GM12878 (cell line): ENCODE results near the gene GALP. TPM values are rescaled to one million over a fixed set of nuclear protein-coding genes. Genes with fewer than 3 reads are reported as not detected.

ENCODE experiments used
- ATAC-seq: fragments of 200-7000 bp; cut with Tn5 transposase; 3 replicates; pipeline ENCODE4 v1.9.1; 2020; ENCODE audit warnings: mild to moderate bottlenecking, moderate library complexity
- BruUV-seq: library from RNA; stranded (reverse); fragments of 400-500 nt; replicated peaks from 2 replicates; lab custom pipeline; 2021; lab: Mats Ljungman, UMichigan
- CTCF ChIA-PET: fragments of 300-600 bp; sonication (Branson Sonifier 250); formaldehyde crosslinking; extraction: SDS; loops from one replicate; lab custom pipeline; 2021; ENCODE audit warnings: inconsistent platforms; lab: Yijun Ruan, JAX
- POLR2A ChIA-PET: fragments of 350-600 bp; formaldehyde crosslinking; extraction: SDS; loops from one replicate; lab custom pipeline; 2021; ENCODE audit warnings: inconsistent platforms; lab: Charles Lee
- RAD21 ChIA-PET: fragments of 300-600 bp; sonication (Branson Sonifier 250); formaldehyde crosslinking; loops from one replicate; lab custom pipeline; 2023; ENCODE audit warnings: antibody characterized with exemption; ENCODE audit not compliant: unreplicated experiment; lab: Charles Lee
- SMC1A ChIA-PET: fragments of 300-600 bp; sonication (Branson Sonifier 250); formaldehyde crosslinking; loops from one replicate; lab custom pipeline; 2023; ENCODE audit not compliant: unreplicated experiment, uncharacterized antibody; lab: Charles Lee
- DNase-seq: peaks from one replicate; pipeline ENCODE4 v3.0.0-alpha.2; 2011; ENCODE audit warnings: low read depth, low spot score
- FAIRE-seq: peaks from 3 replicates; lab custom pipeline; 2011; peaks lifted over from hg19 to GRCh38; lab: Jason Lieb, UNC
- H2AFZ ChIP-seq: 2 replicates; pipeline ENCODE4 v1.6.0; 2011; ENCODE audit warnings: low read depth, low read length, control low read depth; ENCODE audit not compliant: control insufficient read depth
- H3K27ac ChIP-seq: 2 replicates; pipeline ENCODE4 v1.5.1; 2011; ENCODE audit warnings: control low read depth; ENCODE audit not compliant: control insufficient read depth, insufficient read depth
- H3K27me3 ChIP-seq, 2 experiments: replicated peaks in 1 of 2; 2 replicates each; pipeline versions ENCODE4 v1.6.0 to v1.6.1; 2011; ENCODE audit warnings: low read length in 1 of 2; ENCODE audit not compliant: control insufficient read depth in 2 of 2, insufficient read depth in 2 of 2
- H3K36me3 ChIP-seq, 2 experiments: 2 replicates each; pipeline ENCODE4 v1.5.1; 2011; ENCODE audit warnings: low read length in 1 of 2; ENCODE audit not compliant: control insufficient read depth in 2 of 2, insufficient read depth in 2 of 2
- H3K4me1 ChIP-seq: 2 replicates; pipeline ENCODE4 v1.6.1; 2011; ENCODE audit warnings: mild to moderate bottlenecking, low read length, moderate library complexity, mixed read lengths; ENCODE audit not compliant: control insufficient read depth, insufficient read depth
- H3K4me2 ChIP-seq: 2 replicates; pipeline ENCODE4 v1.6.0; 2011; ENCODE audit warnings: control low read depth; ENCODE audit not compliant: control insufficient read depth, insufficient read depth
- H3K4me3 ChIP-seq: fragments of 200-600 bp; sonication (generic); 2 replicates; pipeline ENCODE4 v1.5.1; 2016
- H3K79me2 ChIP-seq: 2 replicates; pipeline ENCODE4 v1.6.0; 2011; ENCODE audit warnings: low read length; ENCODE audit not compliant: control insufficient read depth, insufficient read depth
- H3K9ac ChIP-seq: 2 replicates; pipeline ENCODE4 v1.8.0; 2011; ENCODE audit warnings: low read length, control low read depth, mixed read lengths; ENCODE audit not compliant: control insufficient read depth, insufficient read depth
- H3K9me3 ChIP-seq: replicated peaks from 3 replicates; pipeline ENCODE4 v1.5.1; 2011; ENCODE audit warnings: mild to moderate bottlenecking, low read length; ENCODE audit not compliant: control insufficient read depth, insufficient read depth
- H4K20me1 ChIP-seq: 2 replicates; pipeline ENCODE4 v1.6.0; 2011; ENCODE audit not compliant: control insufficient read depth, insufficient read depth
- CHD2 ChIP-seq: IDR thresholded peaks from 2 replicates; pipeline ENCODE4 v1.6.1; 2011; ENCODE audit warnings: low read depth, low read length, improper control_type of control experiment, borderline replicate concordance
- FOS ChIP-seq: IDR thresholded peaks from 3 replicates; pipeline ENCODE4 v1.6.1; 2011; ENCODE audit warnings: borderline replicate concordance; ENCODE audit not compliant: insufficient read length; ENCODE audit errors: extremely low read depth
- IRF5 ChIP-seq: fragments of 450-650 bp; IDR thresholded peaks from 2 replicates; pipeline ENCODE4 v1.6.1; 2017; ENCODE audit warnings: borderline replicate concordance
- POLR2A ChIP-seq: IDR thresholded peaks from 2 replicates; pipeline ENCODE4 v1.6.1; 2011; ENCODE audit warnings: low read depth, mild to moderate bottlenecking, low read length
- RAD51 ChIP-seq: fragments of 450-650 bp; IDR thresholded peaks from 2 replicates; pipeline ENCODE4 v1.6.1; 2016; ENCODE audit warnings: moderate library complexity, mild to moderate bottlenecking, inconsistent platforms
- RUNX3 ChIP-seq: IDR thresholded peaks from 2 replicates; pipeline ENCODE4 v1.6.1; 2012; ENCODE audit warnings: low read length, inconsistent platforms
- SMC3 ChIP-seq: IDR thresholded peaks from 2 replicates; pipeline ENCODE4 v1.6.1; 2011; ENCODE audit warnings: low read length, improper control_type of control experiment, borderline replicate concordance
- SREBF2 ChIP-seq: IDR thresholded peaks from 2 replicates; pipeline ENCODE4 v1.6.1; 2012; ENCODE audit warnings: mild to moderate bottlenecking, low read length
- ZBTB33 ChIP-seq: fragments of 450-650 bp; IDR thresholded peaks from 2 replicates; pipeline ENCODE4 v1.6.1; 2017; ENCODE audit warnings: mild to moderate bottlenecking
- WGBS: methylation state at CpG from one replicate; pipeline ENCODE4 v1.1.6; 2016; ENCODE audit warnings: low lambda C conversion rate; ENCODE audit not compliant: insufficient replicate concordance, insufficient coverage; ENCODE audit errors: missing lambda C conversion rate; 5-methylcytosine and 5-hydroxymethylcytosine counted together
- in situ Hi-C: fragments of 300-500 bp; cut with MboI; formaldehyde crosslinking; loops from 9 replicates; pipeline ENCODE4 v1.14.3; 2018; ENCODE audit warnings: mixed read lengths
- intact Hi-C: fragments of 100-400 bp; cut with micrococcal nuclease; formaldehyde crosslinking; loops from one replicate; pipeline ENCODE4 v1.14.2; 2022; ENCODE audit not compliant: unreplicated experiment
- polyA plus RNA-seq, 11 experiments: library from polyadenylated mRNA; depleted of rRNA in 4 of 11; unstranded in 6 of 11; stranded (reverse) in 5 of 11; fragments of >200 nt; fragmentation: Nextera tagmentation in 4 of 11; fragmentation: Illumina TruSeq in 1 of 11; extraction: Ambion mirVana in 4 of 11; extraction: Trizol in 1 of 11; gene quantifications; 1 replicate in 1 of 11; 2 replicates in 10 of 11; pipeline versions ENCODE4 v1.2.1 to v1.2.3, GENCODE V29; 2011 to 2016; ENCODE audit warnings: inconsistent platforms in 2 of 11, missing spikeins in 2 of 11, low read depth in 1 of 11
- total RNA-seq, 4 experiments: library from RNA; depleted of rRNA in 3 of 4; stranded (reverse); fragments of >200 nt in 3 of 4; fragmentation: Illumina TruSeq in 1 of 4; extraction: Trizol in 1 of 4; gene quantifications; 2 replicates each; pipeline versions ENCODE4 v1.2.1 to v1.2.3, GENCODE V29; 2013 to 2021

GALP gene
- total and polyA plus RNA-seq, 10 of the 15 experiments (the other 5 are each of a cell fraction or from before 2014, with no cell fraction given) = not detected

- in situ Hi-C loops = no loop called here
- CTCF ChIA-PET = interaction anchor here (0.9 to 1.2 kb wide), 2 partner anchors 14 to 29 kb away, joined by 3 to 5 read pairs; no protein-coding TSS in a partner anchor
- Histone ChIP-seq H3K9ac (no peak overlapping the region), H3K4me2 (no peak overlapping the region), H3K79me2 (no peaks in the 10 kb centered on the region), H3K4me1 (no peaks in the 10 kb centered on the region), H4K20me1 (no peaks in the 10 kb centered on the region), H3K4me3 (no peak overlapping the region), H3K9me3 (no peaks in the 10 kb centered on the region), H3K27me3 (no peaks in the 10 kb centered on the region), H3K36me3 (peaks cover 9 to 11% of the 10 kb centered on the region in 2 experiments; a peak in 3 of 4 replicates), H3K27ac (no peak overlapping the region), H2AFZ (no peak overlapping the region)
- intact Hi-C loops = no loop called here
- WGBS = 90% methylated on average over 16 of the region's 16 CpGs
- FAIRE-seq (no peak), ATAC-seq (no peak), DNase-seq (no peak)
- SMC1A ChIA-PET = no interaction called here
- no peak for TF ChIP-seq RUNX3
- 0 out of 2 replicates have a peak, but pooled peaks have one; percentile 16 for TF ChIP-seq POLR2A
- RAD21 ChIA-PET = no interaction called here
- no TSS peak for BruUV-seq
- POLR2A ChIA-PET = no interaction called here
These were observed 17.5 kb upstream of the GALP start for GRCh38 chr19:56158170-56158757.

- intact Hi-C loops = no loop called here
- in situ Hi-C loops = no loop called here
- BruUV-seq = no TSS peak
- no peaks in the 10 kb centered on the region for H3K27me3 ChIP-seq
- H3K79me2 ChIP-seq = no peaks in the 10 kb centered on the region
- ATAC-seq (no peak), FAIRE-seq (peak; percentile 31), DNase-seq (no peak)
- no peak overlapping the region for H3K27ac ChIP-seq
- 96% methylated on average over 9 of the region's 9 CpGs for WGBS
- ChIA-PET POLR2A (no interaction called here), RAD21 (no interaction called here), CTCF (no interaction called here), SMC1A (no interaction called here)
- no peak overlapping the region for H2AFZ ChIP-seq
- H3K4me2 ChIP-seq = no peak overlapping the region
- no peak overlapping the region for H3K9ac ChIP-seq
- H3K4me1 ChIP-seq = no peaks in the 10 kb centered on the region
- H3K36me3 ChIP-seq = peaks cover 9 to 11% of the 10 kb centered on the region in 2 experiments; a peak in 3 of 4 replicates
- no peak overlapping the region for H3K4me3 ChIP-seq
- H4K20me1 ChIP-seq = no peaks in the 10 kb centered on the region
- no peak for TF ChIP-seq FOS
- no peak for TF ChIP-seq ZBTB33
- TF ChIP-seq SREBF2 = no peak
- no peak for TF ChIP-seq CHD2
- no peak for TF ChIP-seq IRF5
- no peak for TF ChIP-seq RAD51
- no peak for TF ChIP-seq SMC3
- TF ChIP-seq, all 136 proteins: peak for 0
- no peaks in the 10 kb centered on the region for H3K9me3 ChIP-seq
These were observed 16.7 kb upstream of the GALP start for GRCh38 chr19:56159009-56159559.
